GM12865 (cell line): ENCODE results near the gene CPZ.

Experiments
- DNase-seq: peaks from one replicate; pipeline ENCODE4 v3.0.0; 2010; ENCODE audit warnings: low read depth
- H3K4me3 ChIP-seq: 2 replicates; pipeline ENCODE4 v1.5.1; 2011; ENCODE audit warnings: mild to moderate bottlenecking, low read depth, low read length, control low read depth
- TF ChIP-seq, protein P1 (sequence below): IDR thresholded peaks from 2 replicates; pipeline ENCODE4 v1.5.1; 2011; ENCODE audit warnings: low read length, control low read depth, low read depth, inconsistent platforms; ENCODE audit not compliant: insufficient read depth; ENCODE audit errors: missing control alignments

Gene CPZ

DNA sequence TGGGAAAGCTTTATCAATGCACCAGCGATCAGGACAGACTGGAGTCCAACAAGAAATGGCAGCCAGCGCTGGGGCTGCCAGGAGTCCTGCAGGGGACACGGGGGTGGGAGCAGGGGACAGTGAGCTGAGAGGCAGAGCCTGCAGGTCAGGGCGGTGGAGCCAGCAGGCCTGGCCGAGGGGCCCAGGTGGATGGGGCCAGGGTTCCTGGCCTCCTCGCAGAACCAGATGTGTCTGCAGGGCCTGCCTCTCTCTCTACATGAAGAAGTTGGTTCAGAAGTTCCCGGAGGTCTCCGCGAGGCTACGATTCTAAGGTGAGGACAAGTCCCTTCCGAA lies 63.6 kb downstream of the CPZ start:
- TF ChIP-seq, protein P1, sequence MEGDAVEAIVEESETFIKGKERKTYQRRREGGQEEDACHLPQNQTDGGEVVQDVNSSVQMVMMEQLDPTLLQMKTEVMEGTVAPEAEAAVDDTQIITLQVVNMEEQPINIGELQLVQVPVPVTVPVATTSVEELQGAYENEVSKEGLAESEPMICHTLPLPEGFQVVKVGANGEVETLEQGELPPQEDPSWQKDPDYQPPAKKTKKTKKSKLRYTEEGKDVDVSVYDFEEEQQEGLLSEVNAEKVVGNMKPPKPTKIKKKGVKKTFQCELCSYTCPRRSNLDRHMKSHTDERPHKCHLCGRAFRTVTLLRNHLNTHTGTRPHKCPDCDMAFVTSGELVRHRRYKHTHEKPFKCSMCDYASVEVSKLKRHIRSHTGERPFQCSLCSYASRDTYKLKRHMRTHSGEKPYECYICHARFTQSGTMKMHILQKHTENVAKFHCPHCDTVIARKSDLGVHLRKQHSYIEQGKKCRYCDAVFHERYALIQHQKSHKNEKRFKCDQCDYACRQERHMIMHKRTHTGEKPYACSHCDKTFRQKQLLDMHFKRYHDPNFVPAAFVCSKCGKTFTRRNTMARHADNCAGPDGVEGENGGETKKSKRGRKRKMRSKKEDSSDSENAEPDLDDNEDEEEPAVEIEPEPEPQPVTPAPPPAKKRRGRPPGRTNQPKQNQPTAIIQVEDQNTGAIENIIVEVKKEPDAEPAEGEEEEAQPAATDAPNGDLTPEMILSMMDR = no peak
- DNase-seq = no peak
- H3K4me3 ChIP-seq = no peak overlapping the region

DNA sequence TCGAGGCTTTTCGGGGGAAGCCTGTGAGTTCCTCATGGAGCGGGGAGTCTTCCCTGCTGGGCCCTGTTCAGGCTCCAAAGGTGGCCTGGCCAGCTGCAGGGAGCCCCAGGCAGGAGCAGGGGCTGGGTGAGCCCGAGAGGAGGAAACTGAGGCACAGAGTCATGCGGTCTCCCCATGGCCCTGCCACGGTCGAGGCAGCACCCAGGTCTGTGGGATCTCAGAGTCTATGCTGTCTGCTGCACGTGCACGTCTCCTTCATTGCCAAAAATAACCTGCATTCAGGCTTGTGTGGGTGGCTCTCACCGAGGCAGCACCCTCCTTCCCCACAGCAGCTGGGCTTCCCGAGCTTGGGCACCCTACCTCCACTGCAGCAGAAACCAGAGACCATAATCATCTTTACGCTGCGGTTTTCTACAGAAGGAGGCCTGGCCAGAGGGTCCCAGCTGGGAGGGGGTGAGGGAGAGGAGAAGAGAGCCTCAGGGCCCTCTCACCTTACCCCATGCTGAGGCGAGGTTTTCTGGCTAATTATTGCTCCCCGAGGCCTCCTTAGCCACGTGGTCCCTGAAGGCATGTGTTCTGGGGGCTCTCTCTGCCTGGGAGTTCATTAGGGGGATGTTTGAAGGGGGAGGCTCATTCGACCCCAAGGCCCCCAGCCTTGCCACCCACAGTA lies 64.3 kb downstream of the CPZ start:
- TF ChIP-seq, protein P1 = no peak
- DNase-seq = no peak
- H3K4me3 ChIP-seq = no peak overlapping the region

DNA sequence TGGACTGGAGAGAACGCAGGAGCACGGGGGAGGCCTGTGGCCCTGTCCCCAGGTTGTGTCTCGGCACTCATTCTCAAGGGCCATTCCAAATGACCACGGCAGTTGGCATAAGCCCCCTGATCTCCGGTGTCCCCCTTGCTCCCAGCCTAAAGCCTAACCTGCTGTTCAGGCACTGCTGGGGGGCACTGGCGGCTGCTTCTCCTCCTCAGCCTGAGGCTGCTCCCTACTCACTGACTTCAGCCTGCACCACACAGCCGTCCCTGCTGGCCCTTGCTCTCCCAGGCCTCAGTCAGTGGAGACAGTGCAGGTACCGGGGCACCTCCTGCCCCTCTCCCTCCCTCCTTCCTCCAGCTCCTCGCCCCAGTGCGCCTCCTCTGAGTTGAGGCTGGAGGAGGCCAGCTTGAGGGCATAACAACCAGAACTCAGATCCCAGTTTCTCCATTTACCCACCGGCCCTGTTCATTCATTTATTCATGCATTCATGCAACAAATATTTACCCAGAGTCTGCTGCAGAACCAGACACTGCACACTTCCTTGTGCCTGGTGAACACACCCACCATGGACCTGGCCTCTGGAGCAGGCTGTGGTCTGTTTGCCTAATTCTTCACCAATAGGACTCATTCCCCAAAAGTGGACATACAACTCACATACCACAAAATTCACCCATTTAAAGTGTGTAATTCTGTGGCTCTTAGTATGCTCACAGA lies 65.0 kb downstream of the CPZ start:
- no peak for DNase-seq
- TF ChIP-seq, protein P1 = no peak
- no peak overlapping the region for H3K4me3 ChIP-seq

- TF ChIP-seq, protein P1 = no peak
- no peak overlapping the region for H3K4me3 ChIP-seq
- no peak for DNase-seq
Observed at GRCh38 chr4:8662776-8663175, 70.2 kb downstream of the CPZ start.

DNA sequence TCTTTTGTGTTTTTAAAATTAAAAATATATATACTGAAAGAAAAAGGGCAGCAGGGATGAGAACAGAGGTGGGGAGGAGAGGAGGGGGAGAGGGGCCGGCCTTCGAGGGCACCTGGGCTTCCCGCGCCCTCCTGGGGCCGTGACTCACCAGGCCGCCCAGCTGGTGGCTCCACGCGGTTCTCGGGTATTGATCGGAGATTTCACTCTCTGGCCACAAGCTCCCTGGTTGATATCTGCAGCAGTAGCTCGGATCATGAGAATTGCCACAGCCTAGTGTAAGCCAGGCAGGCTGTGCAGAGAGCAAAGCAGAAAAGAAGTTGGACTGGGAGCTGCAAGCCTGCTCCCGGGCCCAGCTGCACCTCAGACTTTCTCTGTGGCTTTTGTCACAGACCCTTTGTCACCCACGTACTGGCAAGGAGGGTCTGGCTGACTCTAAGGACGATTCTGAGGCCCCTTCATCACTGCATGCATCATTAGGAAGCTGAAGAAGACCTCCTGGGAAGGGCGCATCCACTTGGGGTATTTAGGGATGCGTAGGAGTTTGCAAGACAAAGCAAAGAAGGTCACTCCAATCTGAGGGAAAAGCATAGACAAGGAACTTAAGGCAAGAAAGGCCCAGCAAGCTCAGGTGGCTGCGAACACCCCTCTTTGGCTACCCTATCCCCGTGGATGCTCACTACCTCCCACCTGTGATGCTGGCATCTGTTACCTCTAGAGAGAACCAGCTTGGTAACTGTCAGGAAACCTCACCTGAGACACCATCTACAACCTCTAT lies 71.7 kb downstream of the CPZ start:
- H3K4me3 ChIP-seq = no peak overlapping the region
- DNase-seq = no peak
- TF ChIP-seq, protein P1 = no peak

DNA sequence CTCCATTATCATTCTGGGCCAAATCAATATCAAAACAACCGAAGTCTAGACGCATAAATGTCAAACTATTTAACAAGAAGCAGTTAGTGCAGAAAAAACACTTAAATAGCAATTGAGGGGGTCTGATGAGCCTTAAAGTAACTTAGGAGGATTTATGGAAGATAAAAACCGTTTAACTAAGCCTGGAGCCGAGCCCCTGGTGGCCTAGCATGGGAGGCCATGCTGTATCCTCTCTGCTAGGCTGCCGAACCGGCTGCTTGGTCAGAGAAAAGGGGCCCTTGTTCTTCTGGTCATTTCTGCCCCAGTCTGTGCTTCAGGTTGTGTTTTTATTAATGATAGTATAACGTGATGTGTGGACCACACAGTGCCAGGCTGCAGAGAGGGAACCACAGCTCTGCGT lies 72.4 kb downstream of the CPZ start:
- TF ChIP-seq, protein P1 = no peak
- DNase-seq = no peak
- H3K4me3 ChIP-seq = no peak overlapping the region
